ENCODE results near the gene ATAD3B.

ATAD3B gene

DNA sequence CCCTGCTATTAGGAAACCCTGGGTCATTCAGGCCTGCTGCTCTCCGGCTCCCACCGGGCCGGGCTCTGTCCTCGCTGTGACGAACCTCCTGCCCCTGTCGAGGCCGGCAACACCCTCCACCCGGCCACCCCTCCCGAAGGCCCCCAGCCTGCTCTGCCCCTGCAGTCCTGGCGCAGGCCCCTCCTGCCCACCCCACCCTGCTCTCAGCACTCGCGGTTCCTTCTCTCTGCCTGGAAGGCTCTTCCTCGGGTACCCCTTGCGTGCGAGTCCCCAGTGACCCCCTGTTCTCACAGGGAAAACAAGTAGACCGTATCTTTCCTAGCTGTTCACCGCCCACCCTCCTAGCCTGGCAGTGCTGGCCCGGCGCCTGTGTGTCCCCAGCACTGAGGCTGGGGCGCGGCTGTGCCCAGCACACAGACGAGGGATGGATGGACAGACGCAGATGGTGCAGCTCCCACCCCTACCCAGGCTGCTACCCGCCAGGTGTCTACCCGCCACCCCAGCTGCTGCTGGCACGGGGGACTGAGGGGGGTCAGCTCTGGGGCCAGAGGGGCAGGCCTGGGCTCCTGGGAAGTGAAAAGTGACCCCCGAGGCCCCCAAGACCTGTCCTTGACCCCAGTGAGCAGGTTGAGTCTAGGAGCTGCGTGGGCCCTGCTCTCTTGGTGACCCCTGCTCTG, 39.2 kb upstream of the ATAD3B start:
- TF ChIP-seq EZH2phosphoT487 (conservative IDR thresholded peaks at IDR 0.05; ENCODE audit: low read length), result no peak
- TF ChIP-seq, protein P1, sequence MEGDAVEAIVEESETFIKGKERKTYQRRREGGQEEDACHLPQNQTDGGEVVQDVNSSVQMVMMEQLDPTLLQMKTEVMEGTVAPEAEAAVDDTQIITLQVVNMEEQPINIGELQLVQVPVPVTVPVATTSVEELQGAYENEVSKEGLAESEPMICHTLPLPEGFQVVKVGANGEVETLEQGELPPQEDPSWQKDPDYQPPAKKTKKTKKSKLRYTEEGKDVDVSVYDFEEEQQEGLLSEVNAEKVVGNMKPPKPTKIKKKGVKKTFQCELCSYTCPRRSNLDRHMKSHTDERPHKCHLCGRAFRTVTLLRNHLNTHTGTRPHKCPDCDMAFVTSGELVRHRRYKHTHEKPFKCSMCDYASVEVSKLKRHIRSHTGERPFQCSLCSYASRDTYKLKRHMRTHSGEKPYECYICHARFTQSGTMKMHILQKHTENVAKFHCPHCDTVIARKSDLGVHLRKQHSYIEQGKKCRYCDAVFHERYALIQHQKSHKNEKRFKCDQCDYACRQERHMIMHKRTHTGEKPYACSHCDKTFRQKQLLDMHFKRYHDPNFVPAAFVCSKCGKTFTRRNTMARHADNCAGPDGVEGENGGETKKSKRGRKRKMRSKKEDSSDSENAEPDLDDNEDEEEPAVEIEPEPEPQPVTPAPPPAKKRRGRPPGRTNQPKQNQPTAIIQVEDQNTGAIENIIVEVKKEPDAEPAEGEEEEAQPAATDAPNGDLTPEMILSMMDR (IDR thresholded peaks at IDR 0.05; ENCODE audit: insufficient read depth, low read length, poor library complexity, severe bottlenecking), result no peak
- H3K36me3 ChIP-seq (ENCODE audit: low read length), result no peaks in the 10 kb centered on the region
- H3K27ac ChIP-seq (ENCODE audit: low read depth, low read length), result no peak overlapping the region
- no peaks in the 10 kb centered on the region for H3K27me3 ChIP-seq (ENCODE audit: low read length)
- no peaks in the 10 kb centered on the region for H3K9me3 ChIP-seq (ENCODE audit: insufficient read depth, low read length)
- H3K4me2 ChIP-seq (ENCODE audit: low read depth, low read length, poor library complexity, severe bottlenecking), result no peak overlapping the region
- H3K9me2 ChIP-seq (replicated peaks; ENCODE audit: insufficient read depth, low read length), result no peaks in the 10 kb centered on the region
- H3K9ac ChIP-seq (ENCODE audit: low read length), result no peak overlapping the region
- no peaks in the 10 kb centered on the region for H3K79me2 ChIP-seq (ENCODE audit: insufficient read depth, low read length)
- no peaks in the 10 kb centered on the region for H3F3A ChIP-seq (ENCODE audit: insufficient read depth)
- H2AFZ ChIP-seq (ENCODE audit: low read depth, low read length, severe bottlenecking), result no peak overlapping the region
- no peaks in the 10 kb centered on the region for H4K20me1 ChIP-seq (ENCODE audit: low read depth, low read length)
- H3K4me3 ChIP-seq (ENCODE audit: insufficient read depth, low read length, poor library complexity, severe bottlenecking), result no peak overlapping the region

DNA sequence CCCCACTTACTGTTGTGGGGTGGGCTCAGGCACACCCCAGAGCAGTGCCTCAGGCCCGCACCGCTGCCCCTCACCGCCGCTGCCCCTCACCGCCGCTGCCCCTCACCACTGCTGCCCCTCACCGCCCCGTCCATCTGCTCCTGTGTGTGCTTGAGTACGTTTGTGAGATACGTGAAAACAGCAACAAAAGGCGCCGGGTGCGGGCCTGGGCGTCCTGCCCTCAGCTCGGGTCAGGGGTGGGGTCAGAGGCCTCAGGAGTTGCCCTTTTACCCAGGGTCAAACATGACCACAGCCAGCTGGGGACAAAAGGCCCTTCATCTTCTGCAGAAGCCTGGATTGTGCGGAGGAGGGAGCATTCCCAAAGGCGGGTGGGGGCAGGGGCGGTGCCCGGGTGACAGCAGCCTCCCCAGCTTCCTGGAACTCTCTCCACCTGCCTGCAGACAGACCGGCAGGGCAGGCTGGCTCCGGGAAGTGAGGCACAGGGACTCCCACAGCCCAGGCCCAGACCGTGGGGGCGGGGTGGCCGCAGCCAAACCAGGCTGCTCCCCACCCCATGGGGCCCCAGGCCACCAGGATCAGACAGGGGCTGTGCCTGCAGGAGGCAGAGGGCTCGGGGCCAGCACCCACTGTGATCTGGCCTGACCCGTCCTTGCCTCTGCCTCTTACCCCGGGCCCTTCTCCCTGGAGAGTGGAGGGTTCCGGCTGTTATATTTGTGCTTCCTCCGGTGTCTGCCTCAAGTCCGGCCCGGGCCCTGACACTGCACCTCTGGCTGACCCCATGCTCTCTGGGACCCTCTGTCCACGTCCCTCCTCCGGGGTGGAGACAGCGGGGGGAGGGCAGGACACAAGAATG, 38.4 kb upstream of the ATAD3B start:
- no peak overlapping the region for H2AFZ ChIP-seq (ENCODE audit: low read depth, low read length, severe bottlenecking)

DNA sequence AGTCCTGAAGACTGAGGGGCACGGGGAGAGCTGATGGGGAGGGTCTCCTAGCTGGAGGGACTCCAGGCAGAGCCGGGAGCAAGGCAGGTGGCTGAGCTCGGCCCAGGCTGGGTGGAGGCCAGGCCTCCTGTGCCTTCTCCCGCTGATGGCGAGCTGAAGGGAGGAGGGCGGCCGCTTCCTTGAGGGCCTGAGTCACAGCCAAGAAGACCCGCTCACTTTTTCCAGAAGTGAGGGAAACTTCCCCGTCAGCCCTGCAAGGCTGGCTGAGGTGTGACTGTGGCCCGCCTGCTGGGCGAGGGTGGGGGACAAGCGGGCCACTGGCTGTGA, 37.8 kb upstream of the ATAD3B start:
- no peaks in the 10 kb centered on the region for H4K20me1 ChIP-seq (ENCODE audit: low read depth, low read length)
- H3K9me3 ChIP-seq (ENCODE audit: insufficient read depth, low read length), result no peaks in the 10 kb centered on the region
- H3K9me2 ChIP-seq (replicated peaks; ENCODE audit: insufficient read depth, low read length), result no peaks in the 10 kb centered on the region
- no peak overlapping the region for H3K27ac ChIP-seq (ENCODE audit: low read depth, low read length)
- H3K27me3 ChIP-seq (ENCODE audit: low read length), result no peaks in the 10 kb centered on the region
- TF ChIP-seq, protein P1 (IDR thresholded peaks at IDR 0.05; ENCODE audit: insufficient read depth, low read length, poor library complexity, severe bottlenecking), result no peak
- TF ChIP-seq EZH2phosphoT487 (conservative IDR thresholded peaks at IDR 0.05; ENCODE audit: low read length), result no peak
- no peaks in the 10 kb centered on the region for H3K79me2 ChIP-seq (ENCODE audit: insufficient read depth, low read length)
- H3K9ac ChIP-seq (ENCODE audit: low read length), result no peak overlapping the region
- no peak overlapping the region for H2AFZ ChIP-seq (ENCODE audit: low read depth, low read length, severe bottlenecking)
- H3K4me2 ChIP-seq (ENCODE audit: low read depth, low read length, poor library complexity, severe bottlenecking), result no peak overlapping the region
- no peaks in the 10 kb centered on the region for H3F3A ChIP-seq (ENCODE audit: insufficient read depth)
- H3K36me3 ChIP-seq (ENCODE audit: low read length), result no peaks in the 10 kb centered on the region
- no peak overlapping the region for H3K4me3 ChIP-seq (ENCODE audit: insufficient read depth, low read length, poor library complexity, severe bottlenecking)

More for the DNA sequence above, 38.4 kb upstream of the ATAD3B start:
- Histone ChIP-seq H3K27me3 (ENCODE audit: low read length) (no peaks in the 10 kb centered on the region), H3K9me3 (ENCODE audit: insufficient read depth, low read length) (no peaks in the 10 kb centered on the region), H3K36me3 (ENCODE audit: low read length) (no peaks in the 10 kb centered on the region), H3K79me2 (ENCODE audit: insufficient read depth, low read length) (no peaks in the 10 kb centered on the region), H3K4me2 (ENCODE audit: low read depth, low read length, poor library complexity, severe bottlenecking) (no peak overlapping the region), H3K4me3 (ENCODE audit: insufficient read depth, low read length, poor library complexity, severe bottlenecking) (no peak overlapping the region), H3K9me2 (replicated peaks; ENCODE audit: insufficient read depth, low read length) (no peaks in the 10 kb centered on the region), H4K20me1 (ENCODE audit: low read depth, low read length) (no peaks in the 10 kb centered on the region), H3K9ac (ENCODE audit: low read length) (no peak overlapping the region), H3K27ac (ENCODE audit: low read depth, low read length) (no peak overlapping the region), H3F3A (ENCODE audit: insufficient read depth) (no peaks in the 10 kb centered on the region)
- TF ChIP-seq, protein P1 (IDR thresholded peaks at IDR 0.05; ENCODE audit: insufficient read depth, low read length, poor library complexity, severe bottlenecking), result no peak
- no peak for TF ChIP-seq EZH2phosphoT487 (conservative IDR thresholded peaks at IDR 0.05; ENCODE audit: low read length)
